HepG2 (cell line): ENCODE data around the gene NUP107. TPM values are rescaled to one million over a fixed set of nuclear protein-coding genes. Genes with fewer than 3 reads are reported as not detected.

Experiments used
- ARID5B ChIP-seq: IDR thresholded peaks from 2 replicates; pipeline ENCODE4 v1.4.0; 2020; ENCODE audit warnings: mild to moderate bottlenecking, missing genetic modification reagents
- ATRX ChIP-seq: sonication (generic); formaldehyde crosslinking; IDR thresholded peaks from 2 replicates; pipeline ENCODE4 v1.4.0; 2020; ENCODE audit warnings: missing genetic modification reagents, borderline replicate concordance
- CCAR2 ChIP-seq: fragments of 200-400 bp; formaldehyde crosslinking; optimal IDR thresholded peaks from 2 replicates; pipeline ENCODE3; 2018; ENCODE audit warnings: low read depth, mild to moderate bottlenecking, low read length, moderate library complexity
- GATAD1 ChIP-seq: IDR thresholded peaks from 2 replicates; pipeline ENCODE4 v1.6.1; 2016; ENCODE audit warnings: missing genetic modification reagents, missing compliant biosample characterization
- KDM4B ChIP-seq: sonication (generic); formaldehyde crosslinking; IDR thresholded peaks from 2 replicates; pipeline ENCODE4 v1.4.0; 2020; ENCODE audit warnings: missing genetic modification reagents
- NONO ChIP-seq, 2 experiments: fragments of 450-650 bp in 1 of 2; sonication (generic) in 1 of 2; formaldehyde crosslinking in 1 of 2; IDR thresholded peaks in 1 of 2; conservative IDR thresholded peaks in 1 of 2; 2 replicates each; pipeline versions ENCODE4 v1.6.1 to v1.8.0; 2017 to 2022; ENCODE audit warnings: mild to moderate bottlenecking in 1 of 2, missing genetic modification reagents in 1 of 2, moderate library complexity in 1 of 2
- PHF21A ChIP-seq: sonication (generic); formaldehyde crosslinking; IDR thresholded peaks from 2 replicates; pipeline ENCODE4 v1.5.0; 2020; ENCODE audit warnings: mild to moderate bottlenecking, missing genetic modification reagents
- PITX1 ChIP-seq: sonication (generic); formaldehyde crosslinking; IDR thresholded peaks from 2 replicates; pipeline ENCODE4 v1.5.1; 2020; ENCODE audit warnings: mild to moderate bottlenecking, missing genetic modification reagents
- SP1 ChIP-seq, 2 experiments: fragments of 450-650 bp in 1 of 2; sonication (generic) in 1 of 2; formaldehyde crosslinking in 1 of 2; IDR thresholded peaks; 2 replicates each; pipeline versions ENCODE4 v1.4.0 to v1.6.1; 2016 to 2020; ENCODE audit warnings: missing genetic modification reagents in 1 of 2
- ZBTB38 ChIP-seq: sonication (generic); formaldehyde crosslinking; IDR thresholded peaks from 2 replicates; pipeline ENCODE4 v1.5.1; 2020; ENCODE audit warnings: mild to moderate bottlenecking, missing genetic modification reagents
- ZNF34 ChIP-seq: sonication (generic); formaldehyde crosslinking; IDR thresholded peaks from 2 replicates; pipeline ENCODE4 v1.4.0; 2020; ENCODE audit warnings: mild to moderate bottlenecking, missing genetic modification reagents, borderline replicate concordance
- ZNF350 ChIP-seq: sonication (generic); formaldehyde crosslinking; IDR thresholded peaks from 2 replicates; pipeline ENCODE4 v1.4.0; 2020; ENCODE audit warnings: mild to moderate bottlenecking, low read depth, missing genetic modification reagents, borderline replicate concordance
- ZNF431 ChIP-seq: sonication (generic); formaldehyde crosslinking; IDR thresholded peaks from 2 replicates; pipeline ENCODE4 v1.9.0; 2022; ENCODE audit warnings: missing genetic modification reagents, low read depth, mild to moderate bottlenecking, borderline replicate concordance
- ZNF513 ChIP-seq: sonication (generic); formaldehyde crosslinking; conservative IDR thresholded peaks from 2 replicates; pipeline ENCODE4 v1.5.0; 2020; ENCODE audit warnings: missing genetic modification reagents
- ZNF784 ChIP-seq: sonication (generic); formaldehyde crosslinking; IDR thresholded peaks from 2 replicates; pipeline ENCODE4 v1.5.1; 2020; ENCODE audit warnings: missing genetic modification reagents, mild to moderate bottlenecking, borderline replicate concordance
- polyA plus RNA-seq, 8 experiments: library from polyadenylated mRNA; depleted of rRNA in 3 of 8; stranded (reverse) in 7 of 8; unstranded in 1 of 8; fragments of >200 nt; fragmentation: Illumina TruSeq in 4 of 8; extraction: Trizol in 4 of 8; gene quantifications; 2 replicates each; pipeline versions ENCODE4 v1.2.1 to v1.2.3, GENCODE V29; 2011 to 2016; ENCODE audit warnings: low read depth in 4 of 8, missing spikeins in 1 of 8, mixed read lengths in 1 of 8; ENCODE audit not compliant: insufficient read depth in 1 of 8
- total RNA-seq, 5 experiments: library from RNA; depleted of rRNA; stranded (reverse); fragments of >200 nt; fragmentation: Illumina TruSeq; extraction: Trizol; gene quantifications; 2 replicates each; pipeline ENCODE4 v1.2.3, GENCODE V29; 2016; ENCODE audit warnings: low read depth in 1 of 5
- TF ChIP-seq, protein P1 (sequence below): sonication (generic); formaldehyde crosslinking; IDR thresholded peaks from 2 replicates; pipeline ENCODE4 v1.5.1; 2020; ENCODE audit warnings: mild to moderate bottlenecking, missing genetic modification reagents, moderate library complexity

The NUP107 gene
- total and polyA plus RNA-seq, 2 of the 13 experiments (the other 11 are each of a cell fraction or from before 2014, with no cell fraction given), result 54.7 to 100 TPM

DNA sequence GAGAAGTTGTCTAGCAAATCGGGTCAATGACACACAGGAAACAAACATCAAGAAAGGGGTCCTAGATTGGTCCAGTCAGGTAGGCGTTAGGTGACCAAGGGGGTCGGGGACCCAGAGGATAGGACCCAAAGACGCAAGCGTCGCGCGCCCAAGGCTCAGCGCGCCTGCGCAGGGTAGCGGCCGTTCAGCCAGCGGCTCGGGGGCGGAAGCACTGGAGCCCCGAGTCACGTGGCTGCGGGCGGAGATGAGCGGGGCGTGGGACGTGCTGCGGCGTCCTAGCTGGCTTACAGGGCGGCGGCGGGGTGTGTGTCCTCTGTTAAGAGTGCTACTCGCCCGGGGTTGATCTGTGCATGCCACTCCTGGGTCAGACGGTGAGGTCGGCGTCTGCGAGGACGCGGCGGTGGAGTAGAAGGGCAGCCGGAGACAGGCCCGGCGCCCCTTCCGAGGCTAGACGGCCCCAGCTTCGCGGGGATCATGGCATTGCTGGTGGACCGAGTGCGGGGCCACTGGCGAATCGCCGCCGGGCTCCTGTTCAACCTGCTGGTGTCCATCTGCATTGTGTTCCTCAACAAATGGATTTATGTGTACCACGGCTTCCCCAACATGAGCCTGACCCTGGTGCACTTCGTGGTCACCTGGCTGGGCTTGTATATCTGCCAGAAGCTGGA lies 59.3 kb downstream of the NUP107 start, which contains the start of gene SLC35E3 (continued):
- TF ChIP-seq, protein P1, sequence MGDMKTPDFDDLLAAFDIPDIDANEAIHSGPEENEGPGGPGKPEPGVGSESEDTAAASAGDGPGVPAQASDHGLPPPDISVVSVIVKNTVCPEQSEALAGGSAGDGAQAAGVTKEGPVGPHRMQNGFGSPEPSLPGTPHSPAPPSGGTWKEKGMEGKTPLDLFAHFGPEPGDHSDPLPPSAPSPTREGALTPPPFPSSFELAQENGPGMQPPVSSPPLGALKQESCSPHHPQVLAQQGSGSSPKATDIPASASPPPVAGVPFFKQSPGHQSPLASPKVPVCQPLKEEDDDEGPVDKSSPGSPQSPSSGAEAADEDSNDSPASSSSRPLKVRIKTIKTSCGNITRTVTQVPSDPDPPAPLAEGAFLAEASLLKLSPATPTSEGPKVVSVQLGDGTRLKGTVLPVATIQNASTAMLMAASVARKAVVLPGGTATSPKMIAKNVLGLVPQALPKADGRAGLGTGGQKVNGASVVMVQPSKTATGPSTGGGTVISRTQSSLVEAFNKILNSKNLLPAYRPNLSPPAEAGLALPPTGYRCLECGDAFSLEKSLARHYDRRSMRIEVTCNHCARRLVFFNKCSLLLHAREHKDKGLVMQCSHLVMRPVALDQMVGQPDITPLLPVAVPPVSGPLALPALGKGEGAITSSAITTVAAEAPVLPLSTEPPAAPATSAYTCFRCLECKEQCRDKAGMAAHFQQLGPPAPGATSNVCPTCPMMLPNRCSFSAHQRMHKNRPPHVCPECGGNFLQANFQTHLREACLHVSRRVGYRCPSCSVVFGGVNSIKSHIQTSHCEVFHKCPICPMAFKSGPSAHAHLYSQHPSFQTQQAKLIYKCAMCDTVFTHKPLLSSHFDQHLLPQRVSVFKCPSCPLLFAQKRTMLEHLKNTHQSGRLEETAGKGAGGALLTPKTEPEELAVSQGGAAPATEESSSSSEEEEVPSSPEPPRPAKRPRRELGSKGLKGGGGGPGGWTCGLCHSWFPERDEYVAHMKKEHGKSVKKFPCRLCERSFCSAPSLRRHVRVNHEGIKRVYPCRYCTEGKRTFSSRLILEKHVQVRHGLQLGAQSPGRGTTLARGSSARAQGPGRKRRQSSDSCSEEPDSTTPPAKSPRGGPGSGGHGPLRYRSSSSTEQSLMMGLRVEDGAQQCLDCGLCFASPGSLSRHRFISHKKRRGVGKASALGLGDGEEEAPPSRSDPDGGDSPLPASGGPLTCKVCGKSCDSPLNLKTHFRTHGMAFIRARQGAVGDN (CRISPR knock-in tag), result peak; percentile 95
- TF ChIP-seq KDM4B (no peak), CCAR2 (no peak), SP1 (IDR thresholded peaks at IDR 0.05) (no peak), SP1 (CRISPR knock-in tag; IDR thresholded peaks at IDR 0.05) (peak; percentile 21; the same call in 1 of the 2 replicates), ZNF34 (CRISPR knock-in tag) (0 out of 2 replicates have a peak, but pooled peaks have one; percentile 37), GATAD1 (CRISPR knock-in tag) (peak; percentile 84), NONO (IDR thresholded peaks at IDR 0.05) (no peak), NONO (CRISPR knock-in tag; conservative IDR thresholded peaks at IDR 0.05) (peak; percentile 79), ZNF350 (CRISPR knock-in tag) (peak; percentile 66; the same call in 1 of the 2 replicates), ZNF513 (CRISPR knock-in tag) (no peak), ARID5B (CRISPR knock-in tag) (peak; percentile 33; the same call in 1 of the 2 replicates), ZNF431 (CRISPR knock-in tag) (peak; percentile 80), PHF21A (CRISPR knock-in tag) (0 out of 2 replicates have a peak, but pooled peaks have one; percentile 29), ZBTB38 (CRISPR knock-in tag) (peak; percentile 91), PITX1 (peak; percentile 81), ATRX (CRISPR knock-in tag) (no peak), ZNF784 (peak; percentile 78; the same call in 1 of the 2 replicates)
